Frontal cortex (tissue), 4 donors: ENCODE data around the gene TAPT1. TPM values are rescaled to one million over a fixed set of nuclear protein-coding genes. Genes with fewer than 3 reads are reported as not detected.
"Not testable (repeated sequence)": the region's sequence is repeated elsewhere in the genome, so short reads cannot be mapped to it uniquely, and the experiment has no call there.

ENCODE experiments used
- DNase-seq, 2 donors: peaks; one replicate each; pipeline ENCODE4 v3.0.0; 2012; ENCODE audit warnings: low spot score in 2 of 2
- FAIRE-seq: peaks from 2 replicates; lab custom pipeline; 2012; peaks lifted over from hg19 to GRCh38; lab: Jason Lieb, UNC
- total RNA-seq: library from RNA; depleted of rRNA; stranded (reverse); fragments of >200 nt; gene quantifications from one replicate; pipeline ENCODE4 v1.2.3, GENCODE V29; 2014
- donor health status: control.
- donor health status: control.
- donor health status: control.

TAPT1 gene, protein sequence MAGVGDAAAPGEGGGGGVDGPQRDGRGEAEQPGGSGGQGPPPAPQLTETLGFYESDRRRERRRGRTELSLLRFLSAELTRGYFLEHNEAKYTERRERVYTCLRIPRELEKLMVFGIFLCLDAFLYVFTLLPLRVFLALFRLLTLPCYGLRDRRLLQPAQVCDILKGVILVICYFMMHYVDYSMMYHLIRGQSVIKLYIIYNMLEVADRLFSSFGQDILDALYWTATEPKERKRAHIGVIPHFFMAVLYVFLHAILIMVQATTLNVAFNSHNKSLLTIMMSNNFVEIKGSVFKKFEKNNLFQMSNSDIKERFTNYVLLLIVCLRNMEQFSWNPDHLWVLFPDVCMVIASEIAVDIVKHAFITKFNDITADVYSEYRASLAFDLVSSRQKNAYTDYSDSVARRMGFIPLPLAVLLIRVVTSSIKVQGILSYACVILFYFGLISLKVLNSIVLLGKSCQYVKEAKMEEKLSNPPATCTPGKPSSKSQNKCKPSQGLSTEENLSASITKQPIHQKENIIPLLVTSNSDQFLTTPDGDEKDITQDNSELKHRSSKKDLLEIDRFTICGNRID
- 68.5 TPM for total RNA-seq

DNA sequence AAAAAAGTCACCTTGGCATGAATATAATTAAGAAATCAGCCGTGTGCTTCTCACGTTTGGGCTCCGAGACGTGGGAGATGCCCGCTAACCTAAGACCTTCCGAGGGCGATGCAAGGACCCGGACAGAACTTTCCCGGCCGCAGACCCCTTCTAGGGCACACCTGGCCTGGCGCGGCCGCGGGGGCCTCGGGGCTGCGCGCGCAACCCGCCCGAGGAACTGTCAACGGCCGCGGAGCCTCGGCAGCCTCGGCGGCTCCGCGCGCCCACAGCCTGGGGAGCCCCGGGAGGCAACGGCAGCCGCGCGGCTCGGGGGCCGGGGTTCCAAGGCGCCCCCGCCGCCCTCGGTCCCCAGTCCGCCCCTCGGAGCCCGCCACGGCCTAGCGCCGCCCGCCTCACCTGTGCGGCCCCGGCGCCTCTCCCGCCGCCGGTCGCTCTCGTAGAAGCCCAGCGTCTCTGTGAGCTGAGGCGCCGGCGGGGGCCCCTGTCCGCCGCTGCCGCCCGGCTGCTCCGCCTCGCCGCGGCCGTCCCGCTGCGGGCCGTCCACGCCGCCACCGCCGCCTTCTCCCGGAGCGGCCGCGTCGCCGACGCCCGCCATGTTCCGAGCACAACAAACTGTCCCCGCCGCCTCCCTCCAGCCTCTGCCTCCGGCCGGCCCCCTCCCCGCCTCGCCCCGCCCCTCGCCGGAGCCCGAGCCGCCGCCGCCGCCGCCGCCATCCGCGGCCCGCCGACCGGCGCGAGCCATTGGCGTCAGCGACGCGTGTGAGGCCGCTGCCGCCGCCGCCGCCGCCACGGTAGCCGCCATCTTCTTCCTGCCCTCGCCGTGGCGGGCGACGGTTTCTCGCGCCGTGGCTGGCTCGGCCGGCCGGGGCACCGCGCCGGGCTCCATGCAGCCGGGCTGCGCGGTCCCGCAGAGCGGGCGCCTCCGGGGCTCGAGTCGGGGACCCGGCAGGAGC is at the start of gene TAPT1:
Gene TAPT1, minus strand, starts transcription at position 609 of the 953 bp plus-strand sequence. Its CDS starts 14 bp downstream, at position 595.
- FAIRE-seq = no peak
- DNase-seq = peak; percentile 80 to 88

DNA sequence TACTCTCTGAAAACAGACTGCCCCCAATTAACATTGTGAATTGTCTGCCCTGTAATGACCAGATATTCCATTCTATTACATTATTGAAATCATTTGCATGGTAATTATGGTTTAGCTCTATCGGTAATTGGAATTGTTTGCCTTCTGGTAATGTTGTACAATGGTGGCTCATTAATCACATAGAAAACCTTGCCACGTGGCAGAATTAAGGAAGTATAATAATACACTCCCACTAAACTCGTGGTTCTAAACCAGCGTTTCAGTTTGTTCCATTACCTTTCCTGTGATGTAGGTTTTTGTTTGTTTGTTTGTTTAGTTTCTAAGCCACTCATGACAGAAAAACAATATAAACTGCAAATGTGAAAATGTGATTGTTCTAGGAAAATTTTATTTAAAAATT is 45.1 kb upstream of the TAPT1 start:
- DNase-seq = no peak
- FAIRE-seq = no peak

DNA sequence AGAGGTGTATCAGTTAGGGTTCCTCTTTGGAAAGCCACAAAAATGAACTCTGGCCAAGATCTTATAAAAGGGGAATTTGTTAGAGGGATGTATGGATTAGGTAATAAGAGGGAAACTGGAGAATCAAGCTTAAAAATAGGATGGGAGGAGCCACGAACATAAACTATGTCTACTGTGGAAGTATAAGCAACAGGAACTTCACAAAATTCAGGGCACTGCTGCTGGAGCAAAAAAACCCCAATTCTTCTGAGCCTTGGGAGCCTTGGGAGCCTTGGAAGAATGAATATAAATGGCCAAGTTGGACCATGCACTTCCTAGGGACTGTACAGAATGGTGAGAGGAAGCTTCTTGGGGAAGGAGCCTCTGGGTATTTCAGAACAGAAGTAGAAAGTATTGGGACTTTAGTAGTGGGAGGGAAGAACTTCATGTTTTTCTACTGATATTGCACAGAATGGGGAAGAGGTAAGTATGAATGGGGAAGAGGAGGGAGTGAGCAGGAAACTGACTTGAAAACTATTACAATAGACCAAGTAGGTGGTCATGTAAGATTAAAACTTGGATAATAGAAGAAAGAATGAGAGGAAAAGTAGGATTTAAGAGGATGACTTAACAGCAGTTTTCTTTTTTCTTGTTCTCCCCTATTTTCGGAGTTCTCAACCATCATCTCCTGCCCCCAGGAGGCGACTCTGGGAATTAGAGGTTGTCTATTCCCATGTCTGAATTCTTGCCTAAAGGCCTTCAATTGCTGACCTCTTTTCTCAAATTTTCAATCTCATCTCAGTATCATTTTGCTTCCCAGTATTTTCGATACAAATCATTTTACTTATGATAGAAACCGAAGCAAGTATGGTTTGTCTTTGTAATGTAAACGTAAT is 44.4 kb upstream of the TAPT1 start:
- no peak for FAIRE-seq
- DNase-seq = no peak

DNA sequence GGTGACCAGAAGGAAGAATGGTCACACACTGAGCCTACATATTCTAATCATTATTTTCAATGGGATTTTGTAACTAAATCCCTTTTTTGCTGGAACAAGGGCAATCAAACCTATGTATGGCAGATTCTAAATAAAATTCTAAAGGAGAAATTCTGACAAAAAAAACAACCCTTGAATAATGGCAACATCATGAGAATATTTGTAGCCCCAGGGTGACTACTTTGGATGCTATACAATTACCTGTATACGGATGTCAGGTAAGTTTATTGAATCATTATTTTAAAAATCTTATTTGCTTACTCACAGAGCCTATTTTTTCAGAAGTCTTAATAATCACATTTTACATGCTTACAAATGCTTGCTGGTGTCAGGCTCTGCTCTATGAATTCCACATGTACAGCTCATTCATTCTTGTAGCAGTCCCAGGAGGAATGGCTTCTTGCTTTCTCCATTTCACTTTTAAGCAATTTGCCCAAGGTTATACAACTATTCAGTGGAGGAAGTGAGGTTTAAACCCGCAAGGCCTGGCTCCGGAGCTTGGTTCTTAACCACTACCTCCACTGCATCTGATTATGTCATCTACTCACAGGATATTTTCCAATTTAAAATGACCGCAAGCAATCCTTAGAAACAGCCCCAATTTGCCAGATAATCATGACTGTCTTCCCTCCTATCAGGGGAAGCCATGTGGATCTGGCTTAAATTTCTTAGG is 43.6 kb upstream of the TAPT1 start:
- DNase-seq, FAIRE-seq: not testable (repeated sequence)

DNA sequence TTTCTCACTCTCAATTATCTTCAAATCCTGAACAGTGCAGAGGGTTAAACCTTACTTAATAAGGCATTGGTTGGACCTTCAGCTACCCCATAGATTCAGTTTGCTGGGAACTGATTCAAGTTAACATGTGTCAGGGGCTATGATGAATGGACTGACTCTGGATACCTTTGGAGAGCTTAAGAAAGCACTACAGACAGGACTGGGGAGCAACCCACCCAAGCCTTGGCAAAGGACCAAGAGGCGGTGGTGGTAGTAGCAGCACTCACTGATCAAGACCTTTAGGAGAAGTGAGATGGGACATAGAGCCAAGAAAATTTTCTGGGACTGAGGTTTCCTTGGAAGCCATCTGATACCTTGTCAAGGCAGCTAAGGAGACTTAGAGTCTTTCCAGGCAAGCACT is 43.0 kb upstream of the TAPT1 start:
- no peak for DNase-seq
- FAIRE-seq = no peak

DNA sequence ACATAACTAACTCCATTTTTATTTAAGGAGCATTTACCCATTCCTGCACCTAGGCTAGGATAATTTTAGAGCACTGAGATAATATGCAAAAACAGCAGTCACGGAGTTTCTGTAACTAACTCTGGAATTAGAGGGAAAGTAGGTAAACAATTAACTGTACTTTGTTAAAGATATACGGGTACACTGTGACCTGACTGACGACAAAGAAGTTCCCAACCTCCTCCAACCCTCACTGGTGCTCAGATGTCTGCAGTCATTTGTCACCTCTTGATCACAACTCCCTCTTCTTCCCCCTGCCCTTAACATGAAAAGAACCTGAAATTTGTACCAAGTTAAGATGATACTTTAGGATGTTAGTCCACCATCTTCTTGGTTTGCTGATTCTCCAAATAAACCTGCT is 42.0 kb upstream of the TAPT1 start:
- DNase-seq (no peak), FAIRE-seq (no peak)

DNA sequence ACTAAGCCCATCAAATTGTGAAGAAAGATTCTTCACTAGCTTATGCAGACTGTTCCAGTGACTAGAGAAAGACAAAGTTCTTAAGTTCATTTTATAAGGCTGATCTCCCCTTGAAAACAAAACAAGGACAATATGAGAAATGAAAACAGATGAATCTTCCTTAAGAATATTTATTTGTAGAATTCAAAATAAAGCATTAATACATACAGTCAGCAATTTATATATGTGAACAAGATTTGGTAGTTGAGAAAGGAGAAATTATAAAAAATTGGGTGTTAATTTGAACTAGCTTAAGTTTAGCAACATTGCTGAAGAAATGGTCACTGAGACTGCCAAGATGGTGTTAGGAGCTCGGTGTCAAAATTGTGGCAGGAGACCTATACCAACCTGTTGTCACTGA is 41.4 kb upstream of the TAPT1 start:
- DNase-seq (no peak), FAIRE-seq (no peak)

DNA sequence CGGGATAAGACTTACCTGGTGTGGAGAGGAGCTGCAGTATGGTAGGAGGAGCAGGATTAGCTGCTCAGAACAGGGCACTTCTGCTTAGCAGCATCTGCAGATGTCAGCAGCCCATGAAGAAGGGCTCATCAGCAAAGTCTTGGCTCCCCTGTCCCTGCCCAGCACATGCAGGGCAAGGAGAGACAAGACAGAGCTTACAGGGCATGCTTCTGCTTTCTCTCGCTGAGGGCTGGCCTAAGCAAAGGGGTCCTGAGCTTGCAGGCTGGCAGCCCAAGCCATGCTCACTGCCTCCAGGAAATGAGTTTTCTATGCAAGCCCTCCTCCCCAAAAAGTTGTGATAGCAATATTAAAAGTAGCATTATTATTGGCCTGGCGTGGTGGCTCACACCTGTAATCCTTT is 39.5 kb upstream of the TAPT1 start:
- no peak for DNase-seq
- FAIRE-seq = no peak

DNA sequence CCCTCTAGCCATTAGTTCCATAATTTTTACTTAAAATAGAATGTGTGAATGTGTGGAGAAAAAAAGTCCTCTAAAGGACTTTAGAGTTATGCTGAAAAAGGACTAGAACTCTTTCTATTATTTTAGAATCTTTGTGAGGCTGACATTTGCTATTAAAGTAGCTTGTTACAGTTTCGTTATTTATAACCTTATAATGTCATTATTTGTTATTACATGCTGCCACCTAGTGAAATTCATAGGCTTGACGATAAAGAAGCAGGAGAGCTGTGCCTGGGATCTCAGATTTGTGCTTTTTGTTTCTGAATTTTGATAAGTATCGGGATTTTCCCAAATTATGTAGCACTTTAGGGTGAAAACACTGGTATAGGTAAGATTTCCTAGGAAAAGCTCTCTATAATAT is 38.5 kb upstream of the TAPT1 start:
- FAIRE-seq (peak; percentile 80), DNase-seq (peak; percentile 22 to 41)

DNA sequence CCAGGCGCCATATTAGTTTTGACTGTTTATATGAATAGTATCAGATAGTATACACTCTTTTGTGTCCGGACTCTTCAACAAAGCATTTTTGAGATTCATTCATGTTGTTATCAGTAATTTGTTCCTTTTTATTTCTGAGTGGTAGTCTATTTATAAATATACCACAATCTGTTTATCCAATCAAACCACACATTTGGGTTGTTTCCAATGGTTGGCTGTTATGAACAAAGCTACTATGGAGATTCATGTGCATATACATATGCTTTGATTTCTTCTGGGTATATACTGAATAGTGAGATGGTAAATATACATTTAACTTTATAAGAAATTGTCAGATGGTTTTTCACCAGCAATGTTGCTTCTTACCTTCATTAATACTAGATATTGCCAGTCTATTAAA is 36.8 kb upstream of the TAPT1 start:
- no peak for FAIRE-seq
- no peak for DNase-seq

DNA sequence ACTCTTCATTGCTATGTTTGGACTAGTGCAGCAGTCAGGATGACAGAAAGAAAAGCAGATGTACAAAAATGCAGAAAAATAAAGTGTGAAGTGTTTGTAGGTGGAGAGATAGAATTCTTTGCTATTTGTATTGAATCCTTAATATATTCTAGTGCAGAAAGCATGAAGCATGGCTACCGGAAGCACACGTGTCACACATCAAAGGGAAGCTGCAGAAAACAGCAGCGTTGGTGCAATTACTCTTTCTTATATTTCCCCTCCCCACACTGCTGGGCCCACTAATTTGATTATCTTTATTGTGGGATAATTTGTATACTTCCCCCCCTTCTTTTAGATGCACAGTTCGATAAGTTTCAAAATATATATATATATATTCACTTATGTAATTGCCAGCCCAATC is 35.9 kb upstream of the TAPT1 start:
- DNase-seq (no peak), FAIRE-seq (no peak)

DNA sequence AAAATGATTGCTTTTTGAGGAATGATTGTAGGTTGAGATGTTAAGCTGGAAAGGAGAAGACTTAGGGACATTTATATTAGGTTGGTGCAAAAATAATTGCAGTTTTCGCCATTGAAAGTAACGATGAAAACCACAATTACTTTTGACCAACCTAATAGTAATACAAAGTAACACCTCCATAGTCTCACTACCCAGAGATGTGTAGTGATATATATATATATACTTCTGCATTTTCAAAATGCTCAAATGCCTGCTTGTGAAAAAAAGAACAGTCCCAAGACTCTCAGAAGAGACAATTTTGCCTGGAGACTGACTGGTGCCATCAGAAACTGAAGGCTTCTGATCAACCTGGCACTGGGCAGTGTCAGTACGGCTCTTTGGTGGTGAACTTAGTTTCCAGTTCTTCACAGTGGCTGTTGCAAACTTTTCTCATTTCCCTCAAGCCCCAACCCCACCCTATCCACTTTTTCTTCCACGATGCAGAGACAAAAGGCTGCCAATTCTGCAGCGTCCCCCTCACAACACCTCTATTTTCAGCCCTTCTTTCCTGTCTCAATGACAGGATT is 35.1 kb upstream of the TAPT1 start:
- FAIRE-seq (no peak), DNase-seq (no peak)

DNA sequence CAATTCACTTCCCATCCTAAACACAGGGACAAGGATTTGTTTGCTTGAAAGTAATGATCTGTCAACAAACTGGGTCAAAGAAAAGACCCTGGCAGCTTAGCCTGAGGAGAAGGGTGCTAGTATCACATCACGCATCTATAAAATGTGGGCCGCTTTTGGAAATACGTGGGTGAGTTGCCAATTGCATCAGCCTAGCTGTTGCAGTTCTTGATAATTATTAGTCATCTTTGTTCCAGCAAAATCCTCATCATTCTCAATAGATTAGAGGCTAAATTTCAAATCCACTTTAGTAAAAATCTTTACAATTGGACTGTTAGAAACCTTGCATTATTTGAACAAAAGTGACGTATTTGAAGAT is 33.6 kb upstream of the TAPT1 start:
- no peak for FAIRE-seq
- no peak for DNase-seq

DNA sequence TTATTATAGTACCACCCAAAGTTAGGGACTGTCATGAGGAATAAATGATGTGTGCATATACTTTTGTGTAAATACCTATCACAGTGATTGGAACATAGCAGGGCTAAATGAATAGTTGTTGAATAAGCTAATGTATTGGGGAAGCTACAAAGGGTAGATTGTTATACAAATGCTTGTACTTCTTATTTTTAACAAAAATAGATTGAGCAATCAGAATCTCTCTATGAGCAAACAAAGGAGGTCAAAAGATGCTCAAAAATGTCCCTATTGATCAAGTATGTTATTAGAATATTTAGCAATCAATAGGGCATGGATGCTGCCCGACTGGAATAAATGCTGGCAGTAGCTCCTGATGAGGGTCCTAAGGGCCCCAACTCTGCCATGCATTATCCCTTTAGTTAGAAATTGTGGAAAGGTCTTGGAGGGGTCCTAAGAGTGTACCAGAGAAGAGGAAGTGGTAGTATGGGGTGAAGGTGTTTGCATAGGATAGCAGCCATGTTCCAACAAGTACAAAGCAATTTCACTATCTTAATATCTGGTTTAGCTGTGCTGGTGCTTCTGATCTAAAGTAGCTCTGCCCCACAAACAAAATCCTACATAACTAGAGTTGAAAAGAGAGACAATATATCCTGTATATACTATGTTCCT is 33.1 kb upstream of the TAPT1 start:
- DNase-seq = no peak
- FAIRE-seq = no peak

DNA sequence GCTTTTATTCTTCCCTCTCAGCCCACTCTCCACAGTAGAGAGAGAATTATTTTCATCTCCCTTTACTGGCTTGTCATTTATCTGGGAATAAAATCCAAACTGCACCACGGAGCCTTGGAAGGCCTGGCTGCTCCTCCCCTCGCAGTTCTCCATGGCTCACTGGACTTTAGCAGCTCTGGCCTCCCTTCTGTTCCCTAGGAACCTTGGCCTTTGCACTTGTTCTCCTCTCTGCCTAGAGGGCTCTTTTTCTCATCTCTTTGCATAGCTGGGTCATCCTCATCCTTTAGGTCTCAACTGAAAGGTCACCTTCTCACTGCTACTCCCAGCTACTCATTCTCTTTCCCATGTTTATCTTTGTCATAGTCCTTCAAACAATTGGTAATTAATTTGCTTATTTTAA is 31.3 kb upstream of the TAPT1 start:
- FAIRE-seq (no peak), DNase-seq (no peak)

DNA sequence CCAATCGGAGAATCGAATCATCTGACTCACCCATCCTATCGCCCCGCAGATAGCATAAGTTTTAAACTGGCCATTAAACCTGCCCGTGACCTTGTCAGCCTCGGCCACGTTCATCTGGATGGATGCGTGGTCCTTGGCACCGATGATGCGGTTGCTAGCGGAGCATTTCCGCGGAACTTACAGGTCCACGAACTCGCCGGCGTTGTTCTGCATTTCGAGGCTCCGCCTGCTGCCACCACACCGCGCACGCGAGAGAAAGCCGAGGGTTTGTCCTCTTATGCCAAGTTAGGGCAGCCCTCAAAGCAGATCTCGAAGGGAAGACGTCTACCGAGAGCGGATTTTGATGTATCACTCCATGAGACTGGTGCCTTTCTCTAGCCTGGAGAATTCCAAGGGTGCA is 30.1 kb upstream of the TAPT1 start:
- DNase-seq = no peak
- FAIRE-seq = no peak

DNA sequence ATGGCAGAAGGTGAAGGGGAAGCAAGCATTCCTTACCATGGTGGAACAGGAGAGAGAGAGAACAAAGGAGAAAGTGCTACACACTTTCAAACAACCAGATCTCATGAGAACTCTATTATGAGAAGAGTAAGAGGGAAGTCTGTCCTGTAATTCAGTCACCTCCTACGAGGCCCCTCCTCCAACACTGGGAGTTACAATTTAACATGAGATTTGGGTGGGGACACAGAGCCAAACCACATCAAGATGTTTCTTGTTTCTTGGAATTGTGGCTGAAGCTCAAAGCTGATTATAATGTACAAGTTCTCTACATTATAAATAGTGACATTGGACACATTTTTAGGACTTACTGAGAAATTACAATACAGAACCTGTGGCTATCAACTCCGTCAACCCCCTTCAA is 29.5 kb upstream of the TAPT1 start:
- FAIRE-seq = no peak

More for the DNA sequence above, 29.5 kb upstream of the TAPT1 start:
- DNase-seq = no peak
